ENCODE measurements around the gene RASA2. TPM values are rescaled to one million over a fixed set of nuclear protein-coding genes. Genes with fewer than 3 reads are reported as not detected.

Gene RASA2
- total RNA-seq, 2 experiments from 2014 or later = 42.4 to 54.8 TPM

DNA sequence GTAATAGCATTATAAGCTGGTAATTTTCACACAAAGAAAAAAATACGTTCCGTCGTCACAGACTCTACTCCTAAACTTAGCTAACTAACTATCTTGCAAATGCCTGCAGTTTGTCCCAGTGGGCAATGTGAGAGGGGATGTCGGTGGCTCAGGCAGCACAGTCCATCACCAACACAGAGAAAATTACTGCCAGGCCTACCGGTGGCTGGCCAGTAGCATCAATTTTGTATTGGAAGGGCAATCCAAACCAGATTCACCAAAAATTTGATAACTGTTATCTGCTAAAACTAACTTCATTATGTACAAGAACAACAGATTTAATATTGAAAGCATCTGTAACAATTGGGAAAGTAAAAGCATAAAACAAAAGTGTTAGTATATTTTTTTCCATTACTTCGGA, 37.4 kb upstream of the RASA2 start:
- Mint-ChIP-seq H3K36me3 (peaks cover 19% of the 10 kb centered on the region), H3K27me3 (no peaks in the 10 kb centered on the region), H3K4me3 (no peak overlapping the region), H3K27ac (no peak overlapping the region), H3K4me1 (peaks cover 7% of the 10 kb centered on the region), H3K9me3 (ENCODE audit: low read depth) (no peaks in the 10 kb centered on the region)
- CTCF ChIA-PET = interaction anchor here (0.8 to 5.3 kb wide), 8 partner anchors 8 to 138 kb away, joined by 3 to 50 read pairs (median 5); no protein-coding TSS in a partner anchor
- ATAC-seq = no peak
- DNase-seq = no peak

DNA sequence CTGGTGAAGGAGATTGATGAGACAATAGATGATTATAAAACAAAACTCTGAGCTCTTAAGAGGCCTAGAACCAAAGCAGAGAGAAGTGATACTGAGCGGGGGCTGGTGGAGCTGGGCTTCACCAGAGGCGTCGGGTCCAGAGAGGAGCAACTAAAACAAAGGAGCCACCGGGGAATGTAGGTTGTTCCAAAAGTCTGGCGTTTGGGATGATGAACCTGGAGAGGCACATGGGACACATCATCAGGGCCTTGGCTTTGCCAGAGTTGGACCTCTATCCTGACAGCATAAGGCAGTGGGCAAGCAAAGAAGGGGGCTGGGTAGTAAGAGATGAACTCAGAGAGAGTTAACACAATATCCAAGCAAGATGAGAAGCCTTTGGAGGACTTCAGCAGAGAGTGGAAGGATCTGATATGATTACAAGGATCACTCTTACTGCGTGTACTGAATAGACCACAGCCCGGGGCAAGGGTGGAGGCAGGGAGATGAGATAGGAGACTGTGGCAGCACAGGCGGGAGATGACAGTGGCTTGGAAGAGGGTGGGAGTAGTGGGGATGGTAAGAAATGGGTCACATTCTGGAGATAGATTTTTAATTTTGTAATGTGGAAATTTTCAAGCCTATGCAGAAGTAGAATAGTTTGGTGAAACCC, 36.0 kb upstream of the RASA2 start:
- peaks cover 10% of the 10 kb centered on the region for H3K4me1 Mint-ChIP-seq
- H3K4me3 Mint-ChIP-seq = no peak overlapping the region
- peak overlapping the region; percentile 42 for H3K27ac Mint-ChIP-seq
- no peaks in the 10 kb centered on the region for H3K27me3 Mint-ChIP-seq
- CTCF ChIA-PET = interaction anchor here (0.6 to 5.3 kb wide), 7 partner anchors 8 to 139 kb away, joined by 3 to 50 read pairs (median 4); no protein-coding TSS in a partner anchor
- H3K9me3 Mint-ChIP-seq (ENCODE audit: low read depth) = no peaks in the 10 kb centered on the region
- H3K36me3 Mint-ChIP-seq = peaks cover 6% of the 10 kb centered on the region
- DNase-seq (no peak), ATAC-seq (no peak)

DNA sequence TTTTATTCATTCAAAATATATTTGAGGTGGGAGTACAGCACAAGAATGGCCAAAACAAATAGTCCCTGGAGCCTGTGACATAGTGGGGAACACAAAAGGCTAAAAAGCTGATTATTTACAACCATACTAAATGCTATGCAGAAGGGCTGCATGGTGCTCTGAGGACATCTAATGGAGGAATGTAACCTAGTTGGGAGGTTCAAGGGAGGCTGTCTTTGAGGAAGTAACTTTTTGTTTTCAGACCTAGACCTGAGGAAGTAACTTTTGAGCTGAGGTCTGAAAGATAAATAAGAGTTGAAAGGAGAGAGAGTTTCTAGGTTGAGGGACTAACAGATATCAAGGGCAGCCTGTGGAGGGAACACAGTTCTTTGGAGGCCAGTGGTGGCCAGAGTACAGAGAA, 34.8 kb upstream of the RASA2 start:
- CTCF ChIA-PET = interaction anchor here (0.7 to 9.6 kb wide), 38 partner anchors 9 to 452 kb away, joined by 3 to 334 read pairs (median 4); partner anchors contain the start of genes PXYLP1 and ZBTB38
- peaks cover 6% of the 10 kb centered on the region for H3K36me3 Mint-ChIP-seq
- ATAC-seq = peak; percentile 90

DNA sequence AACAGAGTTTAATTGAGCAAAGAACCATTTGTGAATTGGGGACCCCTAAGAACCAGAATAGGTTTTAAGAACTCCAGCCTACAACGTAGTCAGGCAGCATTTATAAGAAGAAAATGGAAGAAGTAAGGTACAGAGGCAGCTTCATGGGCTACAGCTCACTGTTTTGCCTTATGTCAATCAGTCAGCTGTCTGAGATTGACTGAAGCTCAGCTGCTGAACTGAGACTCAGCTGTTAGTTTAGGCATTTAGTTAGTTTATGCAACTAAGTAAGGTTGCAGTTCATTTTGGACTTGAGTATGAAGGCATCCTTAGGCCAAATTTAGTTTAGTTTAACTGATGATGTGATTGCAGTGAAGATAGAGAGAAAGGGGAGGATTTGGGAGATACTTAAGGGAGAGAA, 34.1 kb upstream of the RASA2 start:
- H3K27me3 Mint-ChIP-seq = no peaks in the 10 kb centered on the region
- DNase-seq (no peak), ATAC-seq (no peak)
- CTCF ChIA-PET = interaction anchor here (0.7 to 9.6 kb wide), 38 partner anchors 9 to 221 kb away, joined by 3 to 334 read pairs (median 4); partner anchors contain the start of genes PXYLP1 and ZBTB38
- H3K27ac Mint-ChIP-seq = no peak overlapping the region
- peaks cover 12% of the 10 kb centered on the region for H3K4me1 Mint-ChIP-seq
- H3K36me3 Mint-ChIP-seq = no peaks in the 10 kb centered on the region
- H3K9me3 Mint-ChIP-seq (ENCODE audit: low read depth) = no peaks in the 10 kb centered on the region
- no peak overlapping the region for H3K4me3 Mint-ChIP-seq

More for the DNA sequence above, 34.8 kb upstream of the RASA2 start:
- Mint-ChIP-seq H3K27ac (no peak overlapping the region), H3K4me3 (no peak overlapping the region), H3K4me1 (peaks cover 12% of the 10 kb centered on the region), H3K27me3 (no peaks in the 10 kb centered on the region), H3K9me3 (ENCODE audit: low read depth) (no peaks in the 10 kb centered on the region)
- peak; percentile 72 for DNase-seq

DNA sequence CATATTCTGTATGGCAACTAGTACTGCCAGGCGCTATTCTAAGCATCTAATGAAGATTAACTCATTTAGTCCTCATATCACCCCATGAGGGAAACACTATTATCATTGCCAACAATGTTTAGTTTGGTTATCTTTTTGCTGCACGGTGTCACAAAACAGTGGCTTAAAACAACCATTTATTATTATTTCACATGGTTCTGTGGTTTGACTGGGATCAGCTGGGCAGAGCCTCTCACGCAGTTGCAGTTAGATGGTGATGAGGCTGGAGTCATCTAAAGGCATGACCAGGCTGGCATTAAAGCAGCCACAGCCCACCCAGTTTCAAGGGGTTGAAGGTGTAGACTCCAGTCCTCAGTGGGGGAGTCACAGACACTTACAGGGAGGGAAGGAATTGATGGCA, 32.8 kb upstream of the RASA2 start:
- DNase-seq (no peak), ATAC-seq (no peak)
- Mint-ChIP-seq H3K4me1 (peaks cover 12% of the 10 kb centered on the region), H3K27me3 (no peaks in the 10 kb centered on the region), H3K9me3 (ENCODE audit: low read depth) (no peaks in the 10 kb centered on the region), H3K27ac (no peak overlapping the region), H3K4me3 (no peak overlapping the region), H3K36me3 (no peaks in the 10 kb centered on the region)
- CTCF ChIA-PET = interaction anchor here (0.6 to 9.6 kb wide), 27 partner anchors 7 to 421 kb away, joined by 3 to 334 read pairs (median 6); partner anchors contain the start of gene PXYLP1

DNA sequence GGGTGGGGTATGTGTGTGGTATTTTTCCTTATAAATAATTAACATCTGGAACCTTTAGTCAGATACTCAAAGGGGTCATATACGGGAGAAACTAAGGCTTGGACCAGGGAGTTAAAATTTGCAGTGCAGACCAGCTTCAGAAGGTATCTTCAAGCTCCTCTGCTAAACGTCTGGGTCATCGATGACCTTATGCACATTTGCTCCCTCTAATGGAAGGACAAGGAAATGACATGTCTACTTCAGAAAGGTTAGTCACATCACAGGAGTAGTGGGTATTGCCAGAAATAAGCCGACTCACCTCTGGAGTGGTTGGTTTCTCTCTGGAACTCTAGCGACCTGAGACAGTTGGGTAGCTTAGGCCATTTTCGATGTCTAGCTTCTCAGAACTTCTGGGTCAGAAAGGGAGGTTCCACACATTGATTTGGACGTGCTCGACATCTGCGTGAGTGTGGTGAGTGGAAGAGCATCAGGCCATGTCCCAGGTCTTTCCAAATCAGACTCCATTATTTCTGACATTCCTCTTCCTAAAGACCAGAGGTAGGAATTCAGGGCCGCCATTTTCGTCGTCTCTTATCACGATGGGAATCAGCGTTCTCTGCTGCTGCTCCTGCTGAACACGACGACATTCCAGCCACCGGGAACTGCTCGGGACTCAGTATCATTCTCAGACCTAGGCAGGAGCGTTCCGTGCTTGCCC, 31.8 kb upstream of the RASA2 start:
- peak; percentile 54 for DNase-seq
- CTCF ChIA-PET = interaction anchor here (0.5 to 9.6 kb wide), 40 partner anchors 8 to 420 kb away, joined by 3 to 334 read pairs (median 4); partner anchors contain the start of gene PXYLP1
- no peaks in the 10 kb centered on the region for H3K27me3 Mint-ChIP-seq
- no peaks in the 10 kb centered on the region for H3K9me3 Mint-ChIP-seq (ENCODE audit: low read depth)
- no peak overlapping the region for H3K4me3 Mint-ChIP-seq
- peak; percentile 74 for ATAC-seq
- no peaks in the 10 kb centered on the region for H3K36me3 Mint-ChIP-seq
- H3K4me1 Mint-ChIP-seq = peaks cover 13% of the 10 kb centered on the region
- no peak overlapping the region for H3K27ac Mint-ChIP-seq

DNA sequence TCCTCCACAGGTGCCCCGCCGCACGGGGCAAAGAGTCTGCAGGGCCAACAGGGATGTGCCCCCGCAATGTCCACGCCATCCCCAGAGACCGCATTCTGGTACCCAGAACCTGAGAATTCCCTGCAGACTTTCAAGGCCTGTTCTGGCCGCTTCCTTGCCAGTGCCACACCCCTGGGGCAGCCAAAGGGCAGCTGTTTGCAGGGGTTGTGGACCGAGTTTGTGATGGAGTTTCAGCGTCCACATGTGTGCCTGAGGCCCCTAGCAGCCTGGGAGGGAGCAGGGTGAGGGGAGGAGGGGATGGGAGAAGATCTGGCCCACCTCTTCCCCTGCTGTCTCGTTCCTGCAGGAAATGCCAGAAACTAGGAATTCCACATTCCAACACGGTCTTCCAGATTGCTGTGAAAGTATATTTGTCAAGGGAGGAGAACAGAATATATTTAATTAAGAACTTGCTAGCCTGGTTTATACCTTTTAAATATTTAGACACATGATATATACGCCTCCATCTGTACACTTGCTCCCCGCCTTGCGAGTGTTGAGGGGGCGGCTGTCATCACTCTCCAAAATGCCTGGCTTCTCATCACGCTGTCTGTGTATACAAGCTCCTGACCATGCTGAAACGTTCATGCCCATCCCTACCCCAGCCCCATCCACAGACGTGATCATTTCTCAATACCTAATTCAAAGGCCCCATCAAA, 31.1 kb upstream of the RASA2 start:
- no peak overlapping the region for H3K27ac Mint-ChIP-seq
- CTCF ChIA-PET = interaction anchor here (0.5 to 9.6 kb wide), 17 partner anchors 7 to 190 kb away, joined by 3 to 334 read pairs (median 7); no protein-coding TSS in a partner anchor
- no peak for ATAC-seq
- H3K9me3 Mint-ChIP-seq (ENCODE audit: low read depth) = no peaks in the 10 kb centered on the region
- H3K4me1 Mint-ChIP-seq = peaks cover 18% of the 10 kb centered on the region
- no peaks in the 10 kb centered on the region for H3K36me3 Mint-ChIP-seq
- DNase-seq = no peak
- H3K27me3 Mint-ChIP-seq = no peaks in the 10 kb centered on the region
- no peak overlapping the region for H3K4me3 Mint-ChIP-seq

DNA sequence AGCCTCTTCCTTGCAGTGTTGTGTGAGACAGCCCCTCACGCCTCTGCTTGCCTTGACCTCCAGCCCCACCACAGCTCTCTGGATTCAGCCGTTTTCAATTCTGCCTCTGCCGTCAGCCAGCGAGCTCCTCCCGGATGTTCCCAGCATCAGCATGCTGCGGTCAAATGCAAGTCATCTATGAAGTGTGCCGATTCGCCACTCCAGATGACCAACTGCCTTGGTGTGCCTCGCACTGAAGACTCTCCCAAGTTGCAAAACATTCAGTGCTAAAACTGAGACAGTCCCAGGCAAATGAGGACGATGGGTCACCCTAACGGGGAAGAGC, 30.6 kb upstream of the RASA2 start:
- no peak for DNase-seq
- Mint-ChIP-seq H3K9me3 (ENCODE audit: low read depth) (no peaks in the 10 kb centered on the region), H3K36me3 (no peaks in the 10 kb centered on the region), H3K27me3 (no peaks in the 10 kb centered on the region), H3K4me3 (no peak overlapping the region), H3K4me1 (peaks cover 18% of the 10 kb centered on the region), H3K27ac (no peak overlapping the region)
- CTCF ChIA-PET = interaction anchor here (0.6 to 9.6 kb wide), 7 partner anchors 15 to 149 kb away, joined by 3 to 334 read pairs (median 30); no protein-coding TSS in a partner anchor
- ATAC-seq = no peak

DNA sequence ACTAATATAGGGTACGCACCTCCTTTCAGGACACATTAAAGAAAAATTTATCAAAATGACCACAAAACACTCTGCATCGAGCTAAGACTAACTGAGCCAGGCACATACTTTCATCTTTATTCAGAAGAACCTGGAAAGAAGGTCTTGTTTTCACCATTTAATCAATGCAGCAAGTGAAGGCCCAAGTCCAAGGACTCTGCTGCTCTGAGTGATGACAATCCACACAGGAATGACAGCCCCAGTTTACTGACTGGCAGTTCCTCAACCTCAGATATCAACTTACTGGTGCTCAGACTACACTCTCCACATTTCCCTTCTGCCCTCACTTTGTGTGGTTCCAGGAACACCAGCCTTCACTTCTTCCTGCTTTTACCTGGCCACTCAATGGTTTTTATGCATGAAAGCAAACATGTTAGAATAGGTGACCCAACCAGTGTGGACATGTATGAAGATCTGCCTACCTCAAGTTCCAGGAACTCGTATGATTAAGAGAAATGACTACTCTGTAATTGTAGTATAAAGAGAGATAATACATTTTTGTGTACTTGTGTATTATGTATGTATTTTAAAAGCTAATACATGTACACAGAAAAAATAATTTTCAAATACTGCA, 29.1 kb upstream of the RASA2 start:
- DNase-seq (no peak), ATAC-seq (no peak)
- no peaks in the 10 kb centered on the region for H3K9me3 Mint-ChIP-seq (ENCODE audit: low read depth)
- no peaks in the 10 kb centered on the region for H3K36me3 Mint-ChIP-seq
- no peak overlapping the region for H3K4me3 Mint-ChIP-seq
- CTCF ChIA-PET = interaction anchor here (0.6 to 9.6 kb wide), 9 partner anchors 15 to 418 kb away, joined by 3 to 334 read pairs (median 13); partner anchors contain the start of gene PXYLP1
- H3K4me1 Mint-ChIP-seq = peaks cover 28% of the 10 kb centered on the region
- H3K27me3 Mint-ChIP-seq = no peaks in the 10 kb centered on the region
- no peak overlapping the region for H3K27ac Mint-ChIP-seq

DNA sequence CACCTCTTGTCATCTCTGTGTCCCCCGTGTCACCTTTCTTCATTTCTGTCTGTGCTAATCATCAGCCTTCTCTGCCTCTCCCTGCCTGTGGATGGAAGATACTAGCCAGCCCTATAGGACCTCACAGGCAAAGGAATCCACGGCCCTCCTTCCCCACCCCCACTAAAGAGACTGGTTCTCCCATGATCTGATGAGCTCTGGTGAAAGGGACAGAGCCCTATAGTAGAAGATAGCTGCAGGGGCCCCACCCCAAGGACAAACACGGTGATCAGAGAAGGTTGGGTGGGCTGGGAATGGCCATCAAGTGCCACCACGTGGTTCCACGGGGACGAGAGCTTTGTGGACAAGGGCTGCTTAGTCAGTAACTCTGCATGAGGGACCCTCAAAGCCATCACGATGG, 27.8 kb upstream of the RASA2 start:
- Mint-ChIP-seq H3K9me3 (ENCODE audit: low read depth) (peaks cover 7% of the 10 kb centered on the region), H3K27me3 (no peaks in the 10 kb centered on the region), H3K4me3 (no peak overlapping the region), H3K27ac (no peak overlapping the region), H3K4me1 (peaks cover 29% of the 10 kb centered on the region), H3K36me3 (peaks cover 7% of the 10 kb centered on the region)
- CTCF ChIA-PET = interaction anchor here (0.7 to 9.6 kb wide), 19 partner anchors 8 to 454 kb away, joined by 3 to 334 read pairs (median 6); no protein-coding TSS in a partner anchor
- no peak for DNase-seq
- no peak for ATAC-seq

DNA sequence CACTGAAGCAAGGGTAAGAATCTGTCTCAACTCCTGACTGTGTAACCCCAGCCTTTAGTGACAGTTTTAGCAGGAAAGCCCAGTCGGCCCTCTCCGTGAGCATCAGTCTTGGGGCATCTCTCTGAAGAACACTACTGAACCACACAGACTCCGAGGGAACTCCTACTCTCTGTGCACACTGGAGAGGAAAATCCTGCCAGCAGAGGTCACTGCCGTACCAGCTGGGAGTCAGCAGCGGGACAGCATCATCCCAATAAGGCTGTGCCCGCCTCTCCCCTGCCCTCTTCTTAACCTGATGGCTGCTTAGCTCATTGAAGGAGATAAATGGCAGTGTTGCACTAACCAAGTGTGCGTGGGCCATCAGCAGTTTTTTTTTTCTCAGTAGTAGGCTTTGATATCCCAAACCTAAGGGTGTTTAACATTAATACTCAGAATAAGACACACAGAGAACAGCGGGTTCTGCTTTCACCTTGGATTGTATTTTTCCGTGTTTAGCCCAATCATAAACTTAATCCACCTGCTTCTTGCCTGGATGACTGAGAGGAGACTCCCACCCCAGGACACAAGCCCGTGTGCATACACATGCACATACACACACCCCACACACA, 26.6 kb upstream of the RASA2 start:
- ATAC-seq (peak; percentile 99), DNase-seq (peak; percentile 93)
- no peaks in the 10 kb centered on the region for H3K27me3 Mint-ChIP-seq
- peaks cover 15% of the 10 kb centered on the region for H3K9me3 Mint-ChIP-seq (ENCODE audit: low read depth)
- H3K4me3 Mint-ChIP-seq = no peak overlapping the region
- H3K4me1 Mint-ChIP-seq = peaks cover 20% of the 10 kb centered on the region
- H3K27ac Mint-ChIP-seq = no peak overlapping the region
- peaks cover 17% of the 10 kb centered on the region for H3K36me3 Mint-ChIP-seq
- CTCF ChIA-PET = interaction anchor here (0.6 to 9.6 kb wide), 39 partner anchors 7 to 818 kb away, joined by 3 to 334 read pairs (median 4); partner anchors contain the start of gene RNF7

DNA sequence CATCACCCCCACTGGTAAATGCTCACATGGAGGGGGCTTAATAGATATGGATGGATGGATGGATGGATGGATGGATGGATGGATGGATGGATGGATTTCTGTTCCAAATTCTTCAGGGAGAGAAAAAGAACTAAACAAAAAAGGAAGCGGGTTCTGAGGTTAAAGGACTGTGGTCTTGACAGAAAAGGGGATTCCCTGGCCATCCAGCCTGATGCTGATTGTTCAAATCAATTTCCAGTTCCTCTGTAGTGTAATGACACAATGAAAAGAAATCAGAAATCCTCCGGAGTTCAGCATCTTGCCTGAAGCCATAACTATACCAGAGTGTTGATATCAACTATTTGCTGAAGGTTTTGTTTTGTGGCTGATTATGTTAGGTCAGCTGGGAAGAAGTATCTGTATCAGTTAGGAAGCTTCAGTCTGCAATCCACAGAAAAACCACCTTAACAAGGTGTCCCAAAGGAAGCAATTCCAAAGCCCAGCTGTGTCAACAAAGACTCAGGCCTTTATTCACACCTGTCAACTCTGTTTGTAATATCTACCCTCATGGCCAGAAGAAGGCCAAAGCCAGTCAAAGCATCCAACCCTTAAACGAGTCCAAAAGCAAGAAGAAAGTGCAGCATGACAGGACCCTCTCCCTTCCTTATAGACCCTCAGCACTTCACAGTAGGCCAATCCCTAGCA, 24.5 kb upstream of the RASA2 start:
- ATAC-seq (no peak), DNase-seq (no peak)
- CTCF ChIA-PET = interaction anchor here (1.0 to 8.3 kb wide), 9 partner anchors 7 to 451 kb away, joined by 3 to 116 read pairs (median 5); no protein-coding TSS in a partner anchor
- Mint-ChIP-seq H3K36me3 (peaks cover 19% of the 10 kb centered on the region), H3K4me1 (peaks cover 17% of the 10 kb centered on the region), H3K4me3 (no peak overlapping the region), H3K27me3 (no peaks in the 10 kb centered on the region), H3K9me3 (ENCODE audit: low read depth) (peaks cover 18% of the 10 kb centered on the region), H3K27ac (no peak overlapping the region)

Measured in activated CD8-positive, alpha-beta memory T cell treated with anti-CD3 and anti-CD28 coated beads, Interleukin-2, amount 10 ng/mL, durations not matched to agents 7 days and 5 days (primary cell).